NCI-H2081 treated with DMSO at 0.1 percent for 48 hours (cell line): Measurements from ENCODE around the gene SP7.
"Not testable (repeated sequence)": the region's sequence is repeated elsewhere in the genome, so short reads cannot be mapped to it uniquely, and the experiment has no call there.

Experiments
- DNase-seq: peaks from one replicate; lab custom pipeline; 2025; lab: John Stamatoyannopoulos, UW

Gene SP7

GRCh38 chr12:53336181-53336681, at the start of gene SP7:
Gene SP7, minus strand, starts transcription at chr12:53336354. Its CDS starts 708 bp downstream, at chr12:53335646.
- no peak for DNase-seq

GRCh38 chr12:53383258-53383657, 47.1 kb upstream of the SP7 start:
- DNase-seq = no peak

GRCh38 chr12:53381731-53382630, 45.8 kb upstream of the SP7 start:
- DNase-seq = no peak

- DNase-seq = no peak
These were observed 44.9 kb upstream of the SP7 start for GRCh38 chr12:53380794-53381730.

- DNase-seq = peak; percentile 52
These were observed 44.1 kb upstream of the SP7 start, which contains the start of gene SP1 for GRCh38 chr12:53380104-53380793. Gene SP1, plus strand, starts transcription at chr12:53380176. Its CDS starts 116 bp downstream, at chr12:53380292.

- peak; percentile 100 for DNase-seq
These were observed 43.4 kb upstream of the SP7 start for GRCh38 chr12:53379389-53380103.

GRCh38 chr12:53378724-53379388, 42.7 kb upstream of the SP7 start:
- no peak for DNase-seq

GRCh38 chr12:53378222-53378621, 42.1 kb upstream of the SP7 start:
- DNase-seq = no peak

- DNase-seq = no peak
These were observed 40.6 kb upstream of the SP7 start for GRCh38 chr12:53376747-53377146.

GRCh38 chr12:53374277-53374676, 38.1 kb upstream of the SP7 start:
- DNase-seq = not testable (repeated sequence)

GRCh38 chr12:53373554-53374133, 37.5 kb upstream of the SP7 start:
- DNase-seq = not testable (repeated sequence)

GRCh38 chr12:53365245-53365904, 29.2 kb upstream of the SP7 start:
- DNase-seq = no peak

GRCh38 chr12:53361638-53362037, 25.5 kb upstream of the SP7 start:
- not testable (repeated sequence) for DNase-seq

- DNase-seq = no peak
These were observed 22.8 kb upstream of the SP7 start for GRCh38 chr12:53358836-53359419.

- no peak for DNase-seq
These were observed 19.0 kb upstream of the SP7 start for GRCh38 chr12:53355121-53355520.

GRCh38 chr12:53353257-53353655, 17.1 kb upstream of the SP7 start:
- DNase-seq = no peak

GRCh38 chr12:53352331-53353256, 16.4 kb upstream of the SP7 start:
- peak; percentile 29 for DNase-seq

GRCh38 chr12:53347905-53348304, 11.8 kb upstream of the SP7 start:
- DNase-seq = no peak
